ENCODE measurements around the gene RPS3. TPM values are rescaled to one million over a fixed set of nuclear protein-coding genes. Genes with fewer than 3 reads are reported as not detected.

RPS3 gene
- total and polyA plus RNA-seq, 9 of the 15 experiments (the other 6 are each of a cell fraction or from before 2014, with no cell fraction given), result 2,700 to 5,771 (median 3,679) TPM

DNA sequence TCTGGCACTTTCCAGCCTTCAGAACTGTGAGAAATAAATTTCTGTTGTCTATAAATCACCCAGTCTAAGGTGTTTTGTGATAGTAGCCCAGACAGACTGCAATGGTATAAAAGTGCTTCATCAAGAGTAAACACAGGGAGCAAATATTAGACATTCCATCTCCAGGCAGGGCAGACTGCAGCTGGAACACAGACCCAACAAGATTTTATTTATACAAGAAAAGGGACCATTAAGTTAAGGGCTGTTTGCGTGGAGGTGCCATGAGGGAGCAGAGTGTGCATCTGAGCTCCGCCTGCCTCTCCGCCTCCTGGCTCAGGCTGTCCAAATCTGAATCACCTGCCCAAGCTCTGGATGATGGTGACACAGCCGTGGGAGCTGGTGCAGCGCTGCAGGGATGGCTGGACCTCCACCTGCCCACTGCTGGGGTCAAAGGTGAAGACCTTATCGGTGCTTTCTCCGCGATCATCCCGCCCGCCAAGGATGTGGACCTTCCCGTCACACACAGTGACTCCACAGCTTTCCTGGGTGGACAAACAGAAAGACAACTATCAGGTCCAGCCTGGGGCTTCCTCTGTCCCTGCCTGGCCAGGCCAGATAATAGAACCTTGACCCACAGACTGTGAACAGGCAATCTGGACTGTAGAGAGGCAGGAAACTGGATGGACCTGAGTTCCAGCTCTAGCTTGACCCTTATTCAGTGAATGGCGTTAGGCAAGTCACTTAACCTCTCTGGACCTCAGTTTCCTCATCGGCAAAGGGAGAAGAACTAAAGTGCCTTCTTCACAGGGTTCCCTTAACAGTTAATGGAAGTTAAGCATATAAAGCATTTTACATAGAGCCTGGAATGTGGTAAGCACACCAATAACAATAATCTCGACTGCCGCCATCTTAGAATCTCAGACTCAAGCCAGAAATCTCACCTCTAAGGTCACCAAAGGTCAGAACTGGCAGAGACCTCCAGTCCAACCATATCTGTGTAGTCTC, 23.2 kb downstream of the RPS3 start:
- Histone ChIP-seq H3K79me2 (ENCODE audit: control insufficient read depth, insufficient read depth, low read length) (no peaks in the 10 kb centered on the region), H2AFZ (ENCODE audit: low read depth, low read length) (no peak overlapping the region), H3K4me1 (replicated peaks in 1 of 2; ENCODE audit: control insufficient read depth in 2 of 2, insufficient read depth in 2 of 2, low read length in 2 of 2) (peaks cover 28 to 36% of the 10 kb centered on the region in 2 experiments; a peak in 4 of 5 replicates), H3K27me3 (ENCODE audit: control insufficient read depth in 2 of 2, insufficient read depth in 2 of 2, low read length in 2 of 2) (no peaks in the 10 kb centered on the region), H3K27ac (ENCODE audit: extremely low read depth, low read depth, low read length) (no peak overlapping the region), H3K4me2 (ENCODE audit: insufficient read depth, low read length) (no peak overlapping the region; the same call in 1 of the 2 replicates), H3K9me3 (replicated peaks; ENCODE audit: control insufficient read depth, insufficient read depth, low read depth, low read length) (no peaks in the 10 kb centered on the region), H3K36me3 (ENCODE audit: control insufficient read depth, insufficient read depth, low read length) (0 out of 3 replicates have a peak, but pooled peaks cover 7% of the 10 kb centered on the region), H3K9me1 (ENCODE audit: control insufficient read depth, insufficient read depth, low read length) (peaks cover 5% of the 10 kb centered on the region), H3K4me3 (no peak overlapping the region), H4K20me1 (replicated peaks; ENCODE audit: control insufficient read depth, insufficient read depth, low read length) (peaks cover 10% of the 10 kb centered on the region; the same call in 1 of the 2 replicates), H3K9ac (ENCODE audit: insufficient read depth in 1 of 2, low read depth in 2 of 2, low read length in 2 of 2) (0 out of 4 replicates have a peak overlapping the region, but pooled peaks of 1 of the 2 experiments have one; percentile 11)
- DNase-seq (ENCODE audit: extremely low read depth in 1 of 4, low spot score in 3 of 4) (peak; percentile 62 to 76 (median 69)), FAIRE-seq (peak; percentile 95), ATAC-seq (peak; percentile 63)
- intact Hi-C loops (cut with micrococcal nuclease) (no loop called here), in situ Hi-C loops (cut with MboI) (no loop called here)
- no TSS peak for BruUV-seq (replicated peaks)
- CTCF ChIA-PET (ENCODE audit: low intra/inter-chr PET ratio), result no interaction called here
- POLR2A ChIA-PET, result interaction anchor here (0.8 to 5.0 kb wide), 9 partner anchors 10 to 451 kb away, joined by 3 to 52 read pairs (median 3); partner anchors contain the start of gene RPS3
- 22% methylated on average over 15 of the region's 15 CpGs for WGBS (ENCODE audit: insufficient coverage, low coverage, missing lambda C conversion rate)
- TF ChIP-seq CBFA2T3 (IDR thresholded peaks at IDR 0.05) (peak; percentile 91), GABPA (tag; conservative IDR thresholded peaks at IDR 0.05; ENCODE audit: low read depth) (no peak), ARID2 (IDR thresholded peaks at IDR 0.05) (no peak), ZNF41 (CRISPR knock-in tag; conservative IDR thresholded peaks at IDR 0.05) (no peak), DMBX1 (CRISPR knock-in tag; IDR thresholded peaks at IDR 0.05; ENCODE audit: borderline replicate concordance) (0 out of 2 replicates have a peak, but pooled peaks have one; percentile 16), KLF1 (tag; IDR thresholded peaks at IDR 0.05) (no peak), ZNF224 (CRISPR knock-in tag; IDR thresholded peaks at IDR 0.05) (no peak), ZNF644 (tag; IDR thresholded peaks at IDR 0.05; ENCODE audit: low read depth) (no peak), RUNX1 (IDR thresholded peaks at IDR 0.05; ENCODE audit: low read depth) (no peak), ILF3 (IDR thresholded peaks at IDR 0.05; ENCODE audit: borderline replicate concordance) (no peak), ZNF57 (CRISPR knock-in tag; IDR thresholded peaks at IDR 0.05) (no peak), GATA2 (CRISPR knock-in tag; IDR thresholded peaks at IDR 0.05) (peak; percentile 60; the same call in 1 of the 2 replicates)
- TF ChIP-seq, protein P1, sequence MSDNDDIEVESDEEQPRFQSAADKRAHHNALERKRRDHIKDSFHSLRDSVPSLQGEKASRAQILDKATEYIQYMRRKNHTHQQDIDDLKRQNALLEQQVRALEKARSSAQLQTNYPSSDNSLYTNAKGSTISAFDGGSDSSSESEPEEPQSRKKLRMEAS (CRISPR knock-in tag; IDR thresholded peaks at IDR 0.05), result no peak
- TF ChIP-seq, protein P2, sequence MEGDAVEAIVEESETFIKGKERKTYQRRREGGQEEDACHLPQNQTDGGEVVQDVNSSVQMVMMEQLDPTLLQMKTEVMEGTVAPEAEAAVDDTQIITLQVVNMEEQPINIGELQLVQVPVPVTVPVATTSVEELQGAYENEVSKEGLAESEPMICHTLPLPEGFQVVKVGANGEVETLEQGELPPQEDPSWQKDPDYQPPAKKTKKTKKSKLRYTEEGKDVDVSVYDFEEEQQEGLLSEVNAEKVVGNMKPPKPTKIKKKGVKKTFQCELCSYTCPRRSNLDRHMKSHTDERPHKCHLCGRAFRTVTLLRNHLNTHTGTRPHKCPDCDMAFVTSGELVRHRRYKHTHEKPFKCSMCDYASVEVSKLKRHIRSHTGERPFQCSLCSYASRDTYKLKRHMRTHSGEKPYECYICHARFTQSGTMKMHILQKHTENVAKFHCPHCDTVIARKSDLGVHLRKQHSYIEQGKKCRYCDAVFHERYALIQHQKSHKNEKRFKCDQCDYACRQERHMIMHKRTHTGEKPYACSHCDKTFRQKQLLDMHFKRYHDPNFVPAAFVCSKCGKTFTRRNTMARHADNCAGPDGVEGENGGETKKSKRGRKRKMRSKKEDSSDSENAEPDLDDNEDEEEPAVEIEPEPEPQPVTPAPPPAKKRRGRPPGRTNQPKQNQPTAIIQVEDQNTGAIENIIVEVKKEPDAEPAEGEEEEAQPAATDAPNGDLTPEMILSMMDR (IDR thresholded peaks at IDR 0.05 in 2 of 3, conservative IDR thresholded peaks at IDR 0.05 in 1 of 3; ENCODE audit: insufficient read depth in 2 of 3, low read depth in 1 of 3, low read length in 3 of 3), result no peak
- TF ChIP-seq, protein P3, sequence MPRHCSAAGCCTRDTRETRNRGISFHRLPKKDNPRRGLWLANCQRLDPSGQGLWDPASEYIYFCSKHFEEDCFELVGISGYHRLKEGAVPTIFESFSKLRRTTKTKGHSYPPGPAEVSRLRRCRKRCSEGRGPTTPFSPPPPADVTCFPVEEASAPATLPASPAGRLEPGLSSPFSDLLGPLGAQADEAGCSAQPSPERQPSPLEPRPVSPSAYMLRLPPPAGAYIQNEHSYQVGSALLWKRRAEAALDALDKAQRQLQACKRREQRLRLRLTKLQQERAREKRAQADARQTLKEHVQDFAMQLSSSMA (CRISPR knock-in tag; IDR thresholded peaks at IDR 0.05), result no peak
- TF ChIP-seq, protein P4, sequence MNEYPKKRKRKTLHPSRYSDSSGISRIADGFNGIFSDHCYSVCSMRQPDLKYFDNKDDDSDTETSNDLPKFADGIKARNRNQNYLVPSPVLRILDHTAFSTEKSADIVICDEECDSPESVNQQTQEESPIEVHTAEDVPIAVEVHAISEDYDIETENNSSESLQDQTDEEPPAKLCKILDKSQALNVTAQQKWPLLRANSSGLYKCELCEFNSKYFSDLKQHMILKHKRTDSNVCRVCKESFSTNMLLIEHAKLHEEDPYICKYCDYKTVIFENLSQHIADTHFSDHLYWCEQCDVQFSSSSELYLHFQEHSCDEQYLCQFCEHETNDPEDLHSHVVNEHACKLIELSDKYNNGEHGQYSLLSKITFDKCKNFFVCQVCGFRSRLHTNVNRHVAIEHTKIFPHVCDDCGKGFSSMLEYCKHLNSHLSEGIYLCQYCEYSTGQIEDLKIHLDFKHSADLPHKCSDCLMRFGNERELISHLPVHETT (CRISPR knock-in tag; conservative IDR thresholded peaks at IDR 0.05 in 1 of 2, IDR thresholded peaks at IDR 0.05 in 1 of 2), result 0 out of 4 replicates have a peak, but pooled peaks of 1 of the 2 experiments have one; percentile 25

All from K562 (cell line).